Ureter (tissue), 1 donor: ENCODE results near the gene TANGO2. TPM values are rescaled to one million over a fixed set of nuclear protein-coding genes. Genes with fewer than 3 reads are reported as not detected.

Source experiments
- DNase-seq: peaks from one replicate; pipeline ENCODE4 v3.0.0-alpha.2; 2020; ENCODE audit warnings: low spot score
- total RNA-seq: library from RNA; stranded (reverse); gene quantifications from one replicate; pipeline ENCODE4 v1.2.4, GENCODE V29; 2023
- donor health status: DM: yes; HTN: yes; CAD: no.

TANGO2 gene
- total RNA-seq, 1 donor from 2014 or later = 28.8 TPM

GRCh38 chr22:19995611-19996339, 25.1 kb upstream of the TANGO2 start:
- DNase-seq = no peak

GRCh38 chr22:19996694-19997384, 24.1 kb upstream of the TANGO2 start:
- DNase-seq = no peak

DNA sequence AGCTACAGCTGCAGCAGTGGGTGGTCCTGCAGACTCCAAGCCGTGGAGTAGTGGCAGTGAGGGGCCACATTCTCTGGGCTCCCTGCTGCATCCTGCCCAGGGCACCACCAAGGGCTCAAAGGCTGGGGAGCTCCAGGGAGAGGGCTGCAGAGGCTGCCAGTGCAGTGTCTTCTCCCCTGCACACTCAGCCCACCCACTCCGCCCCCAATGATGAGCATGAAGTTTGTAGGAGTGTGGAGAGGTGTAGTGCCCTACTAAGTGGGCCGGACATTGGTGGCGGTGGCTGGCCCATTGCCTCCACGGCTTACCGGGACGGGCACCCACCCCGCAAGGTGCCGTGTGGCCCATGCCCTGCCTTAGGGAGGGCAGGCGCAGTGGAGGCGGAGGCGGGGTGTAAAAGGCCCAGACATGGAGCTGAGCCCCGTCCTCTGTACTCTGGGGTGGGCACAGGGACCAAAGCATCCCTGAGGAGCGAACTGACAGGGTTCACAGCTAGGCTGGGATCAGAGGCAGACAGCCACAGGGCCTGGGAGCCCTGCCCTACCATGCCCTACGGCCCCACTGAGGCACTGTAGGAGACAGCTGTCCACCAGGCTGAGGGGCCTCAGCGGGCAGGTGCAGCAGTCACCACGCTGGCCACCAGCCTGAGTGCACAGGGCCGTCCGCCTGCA, 23.2 kb upstream of the TANGO2 start:
- no peak for DNase-seq

DNA sequence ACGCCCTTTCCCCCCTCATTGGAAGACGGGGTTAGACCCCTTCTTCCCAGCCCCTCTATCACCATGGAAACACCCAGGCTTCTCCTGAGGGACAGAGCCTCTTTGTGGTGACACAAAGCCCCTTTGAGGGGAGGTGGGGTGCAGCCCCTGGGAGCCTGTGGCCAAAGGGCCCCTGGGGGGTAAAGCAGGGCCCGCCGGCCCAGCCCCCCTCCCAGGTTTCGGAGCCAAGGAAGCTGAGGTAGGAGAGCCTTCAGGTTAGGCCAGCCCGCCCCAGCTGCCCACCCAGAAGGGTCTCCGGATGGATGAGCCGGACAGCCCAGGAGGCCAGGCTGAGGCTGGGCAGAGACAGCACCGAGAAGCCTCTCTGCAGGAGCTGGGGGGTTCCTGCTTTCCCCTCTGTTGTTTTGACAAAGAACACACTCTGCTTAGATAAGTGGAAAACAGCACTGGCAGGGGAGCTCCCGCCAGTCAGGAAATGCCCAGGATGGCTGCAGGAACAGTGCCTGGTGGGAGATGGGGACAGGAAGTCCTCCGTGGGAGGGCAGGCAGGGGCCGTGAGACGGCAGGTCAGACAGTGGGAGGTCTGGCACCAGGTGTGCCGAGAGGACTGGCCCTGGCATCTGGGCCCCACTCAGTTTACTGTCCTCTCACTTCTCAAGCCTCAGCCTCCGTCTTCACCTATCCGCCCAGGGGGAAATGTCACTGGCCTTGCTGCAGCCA, 22.5 kb upstream of the TANGO2 start:
- no peak for DNase-seq

GRCh38 chr22:19998991-19999820, 21.7 kb upstream of the TANGO2 start:
- no peak for DNase-seq

GRCh38 chr22:20000246-20001081, 20.4 kb upstream of the TANGO2 start:
- DNase-seq = no peak

DNA sequence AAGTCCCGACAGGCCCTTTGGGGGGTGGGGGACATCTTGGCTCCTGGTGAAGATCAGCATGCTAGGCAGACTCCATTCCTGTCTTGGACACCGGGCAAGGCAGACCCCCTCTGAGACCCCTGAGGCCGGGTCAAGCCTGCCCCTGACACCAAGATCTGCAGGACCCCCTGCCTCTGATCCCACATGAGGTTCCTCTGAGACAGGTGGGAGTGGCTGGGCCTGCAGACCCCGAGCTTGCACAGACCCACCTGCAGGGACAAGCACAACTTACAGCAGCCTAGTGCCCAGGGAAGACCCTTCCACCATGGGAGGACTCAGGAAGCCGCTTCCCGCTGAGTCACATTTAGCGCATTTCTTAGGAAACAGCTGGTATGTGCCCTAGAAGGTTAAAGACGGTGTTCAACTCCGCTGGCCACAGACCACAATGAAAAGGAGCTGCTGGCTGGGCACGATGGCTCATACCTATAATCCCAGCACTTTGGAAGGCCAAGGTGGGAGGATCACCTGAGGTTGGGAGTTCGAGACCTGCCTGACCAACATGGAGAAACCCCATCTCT, 19.8 kb upstream of the TANGO2 start:
- no peak for DNase-seq

DNA sequence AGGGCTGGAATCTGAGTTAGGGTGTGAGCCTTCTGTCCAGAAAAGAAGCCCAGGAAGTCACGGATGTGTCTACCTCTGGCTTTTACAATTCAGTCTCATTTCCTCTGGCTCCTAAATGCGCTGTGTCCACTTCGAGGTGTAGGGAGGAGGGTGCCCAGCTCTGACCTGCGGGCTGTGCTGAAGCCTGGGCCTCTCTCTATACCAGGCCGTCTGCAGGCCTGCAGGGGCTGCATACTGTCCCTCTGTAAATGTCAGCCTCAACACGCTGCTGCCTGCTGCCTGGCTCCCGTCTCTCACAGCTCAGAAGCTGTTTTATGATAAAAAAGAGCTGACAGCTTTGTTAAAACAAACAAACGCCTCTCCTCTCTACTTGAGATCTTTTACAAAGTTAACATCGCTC, 18.8 kb upstream of the TANGO2 start:
- DNase-seq = no peak

- DNase-seq = no peak
Measured at GRCh38 chr22:20002636-20003035, 18.3 kb upstream of the TANGO2 start.

DNA sequence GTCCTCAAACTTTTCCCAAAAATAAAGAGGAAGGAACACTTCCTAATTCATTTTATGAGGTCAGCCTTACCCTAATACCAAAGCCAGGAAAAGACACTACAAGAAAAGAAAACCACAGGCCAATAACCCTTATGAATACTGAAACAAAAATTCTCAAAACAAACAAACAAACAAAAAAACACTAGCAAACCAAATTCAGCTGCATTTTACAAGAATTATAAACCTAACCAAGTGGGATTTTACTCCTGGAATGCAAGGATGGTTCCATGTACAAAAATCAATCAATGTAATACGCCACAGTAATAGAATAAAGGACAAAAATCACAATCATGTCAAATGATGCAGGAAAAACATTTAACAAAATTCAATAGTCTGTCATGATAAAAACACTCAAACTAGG, 17.6 kb upstream of the TANGO2 start:
- DNase-seq = no peak

- DNase-seq = no peak
Measured at GRCh38 chr22:20004464-20004863, 16.4 kb upstream of the TANGO2 start.

- no peak for DNase-seq
Measured at GRCh38 chr22:20008221-20008995, 12.5 kb upstream of the TANGO2 start.

- DNase-seq = no peak
Measured at GRCh38 chr22:20009018-20009491, 11.9 kb upstream of the TANGO2 start.

DNA sequence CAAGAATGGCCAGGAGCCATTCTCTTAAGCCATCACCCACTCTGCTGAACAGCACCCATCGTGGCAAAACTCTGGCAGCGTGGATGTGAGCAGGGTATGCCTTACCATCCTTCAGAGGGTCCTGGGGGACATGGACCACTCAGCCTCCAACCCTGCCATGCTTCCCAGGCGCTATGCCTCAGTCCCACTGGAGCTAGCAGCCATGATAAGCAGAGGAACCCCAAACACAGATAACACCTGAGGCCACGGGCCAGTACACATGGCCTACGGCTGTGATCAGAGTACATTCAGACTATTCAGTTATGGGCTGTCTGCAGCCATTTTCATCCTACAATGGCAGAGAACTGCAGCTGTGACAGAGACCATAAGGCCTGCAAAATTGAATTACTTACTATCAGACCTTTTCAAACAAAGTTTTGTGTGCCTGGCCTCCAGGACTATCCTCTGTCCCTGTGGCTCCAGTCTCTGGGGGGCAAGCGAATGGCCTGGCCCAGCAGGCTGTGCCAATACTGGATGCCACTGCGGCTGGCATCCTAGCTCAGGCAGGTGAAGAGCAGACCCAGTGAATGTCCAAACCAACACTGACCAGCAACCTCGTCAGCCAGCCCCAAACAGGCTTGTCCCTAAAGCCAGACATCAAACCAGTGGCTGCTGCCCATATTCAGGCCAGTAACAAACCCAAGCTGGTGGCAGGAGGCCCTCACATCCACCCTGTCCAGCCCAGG, 11.2 kb upstream of the TANGO2 start:
- DNase-seq = no peak

DNA sequence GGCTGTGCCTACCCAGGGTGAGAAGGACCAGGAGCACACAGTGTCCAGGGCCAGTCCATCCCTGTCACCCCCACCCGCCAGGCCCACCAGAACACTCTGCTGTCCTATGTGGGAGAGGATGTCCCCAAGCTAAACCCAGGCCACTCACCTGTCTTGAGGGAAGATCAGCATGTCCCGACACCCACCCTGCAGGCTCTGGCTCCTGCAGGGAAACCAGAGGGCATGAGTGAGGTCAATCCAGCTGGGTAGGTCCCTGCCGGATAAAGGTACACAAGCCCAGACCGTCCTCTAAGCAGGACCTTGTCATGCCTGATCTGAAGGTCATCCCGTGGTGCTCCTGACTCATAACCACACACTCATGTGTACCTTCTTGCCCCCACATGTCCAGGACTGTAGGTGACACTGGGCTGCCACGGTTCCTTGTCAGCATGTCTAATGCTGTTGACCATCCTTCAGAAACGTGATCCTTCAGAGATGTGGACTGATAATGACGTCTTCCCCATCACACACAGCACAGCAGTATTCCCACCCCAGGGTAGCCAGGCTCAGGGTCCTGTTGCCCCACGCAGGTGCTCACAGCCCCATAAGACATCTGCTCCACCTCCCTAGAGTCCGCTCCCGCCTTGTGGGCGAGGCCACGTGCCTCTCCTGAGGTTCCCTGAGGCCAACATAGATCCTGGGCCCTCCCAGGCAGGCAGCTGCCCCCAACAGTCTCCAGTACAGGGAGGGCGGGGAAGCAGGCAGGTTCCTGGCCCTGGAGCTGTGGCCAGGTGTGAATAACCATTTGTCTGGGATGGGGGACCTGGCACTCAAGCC, 10.4 kb upstream of the TANGO2 start:
- DNase-seq = no peak

GRCh38 chr22:20011123-20011992, 9.6 kb upstream of the TANGO2 start:
- no peak for DNase-seq
